ENCODE data around the gene CUTC.
"Not testable (repeated sequence)": the region's sequence is repeated elsewhere in the genome, so short reads cannot be mapped to it uniquely, and the experiment has no call there.

CUTC gene

GRCh38 chr10:99743841-99744240 lies 11.8 kb downstream of the CUTC start:
- Histone ChIP-seq H3K79me2 (ENCODE audit: insufficient read depth, low read depth) (no peaks in the 10 kb centered on the region), H3K27me3 (ENCODE audit: insufficient read depth, low read depth) (no peaks in the 10 kb centered on the region), H3K36me3 (ENCODE audit: insufficient read depth) (peaks cover 9% of the 10 kb centered on the region; the same call in 1 of the 2 replicates), H3K9ac (no peak overlapping the region), H3K27ac (no peak overlapping the region), H2AFZ (ENCODE audit: low read depth) (no peak overlapping the region), H3K4me2 (no peak overlapping the region), H3K4me1 (ENCODE audit: low read depth, poor library complexity, severe bottlenecking) (no peaks in the 10 kb centered on the region), H3K4me3 (IDR thresholded peaks at IDR 0.05; ENCODE audit: insufficient read depth, low read depth, low read length) (no peak overlapping the region), H4K20me1 (ENCODE audit: insufficient read depth) (no peaks in the 10 kb centered on the region)
- TF ChIP-seq CTCF (conservative IDR thresholded peaks at IDR 0.05; ENCODE audit: low read depth, low read length), result no peak

- H3K36me3 ChIP-seq (ENCODE audit: insufficient read depth); H3K4me2 ChIP-seq; H4K20me1 ChIP-seq (ENCODE audit: insufficient read depth); H3K4me3 ChIP-seq (IDR thresholded peaks at IDR 0.05; ENCODE audit: insufficient read depth, low read depth, low read length); H3K79me2 ChIP-seq (ENCODE audit: insufficient read depth, low read depth); H2AFZ ChIP-seq (ENCODE audit: low read depth); H3K9ac ChIP-seq; H3K4me1 ChIP-seq (ENCODE audit: low read depth, poor library complexity, severe bottlenecking); H3K27ac ChIP-seq; H3K27me3 ChIP-seq (ENCODE audit: insufficient read depth, low read depth): not testable (repeated sequence)
Observed at GRCh38 chr10:99746166-99746565, 14.1 kb downstream of the CUTC start.

- no peaks in the 10 kb centered on the region for H3K27me3 ChIP-seq (ENCODE audit: insufficient read depth, low read depth)
- no peaks in the 10 kb centered on the region for H3K4me1 ChIP-seq (ENCODE audit: low read depth, poor library complexity, severe bottlenecking)
- 0 out of 2 replicates have a peak, but pooled peaks cover under 1% of the 10 kb centered on the region for H3K36me3 ChIP-seq (ENCODE audit: insufficient read depth)
- H3K79me2 ChIP-seq (ENCODE audit: insufficient read depth, low read depth), result no peaks in the 10 kb centered on the region
- TF ChIP-seq CTCF (conservative IDR thresholded peaks at IDR 0.05; ENCODE audit: low read depth, low read length), result no peak
- H3K9ac ChIP-seq, result no peak overlapping the region
- no peak overlapping the region for H3K27ac ChIP-seq
- H4K20me1 ChIP-seq (ENCODE audit: insufficient read depth), result no peaks in the 10 kb centered on the region
- H3K4me2 ChIP-seq, result no peak overlapping the region
- no peak overlapping the region for H3K4me3 ChIP-seq (IDR thresholded peaks at IDR 0.05; ENCODE audit: insufficient read depth, low read depth, low read length)
- no peak overlapping the region for H2AFZ ChIP-seq (ENCODE audit: low read depth)
Observed at GRCh38 chr10:99748823-99749451, 16.9 kb downstream of the CUTC start.

GRCh38 chr10:99750641-99751040 lies 18.6 kb downstream of the CUTC start:
- H3K27ac ChIP-seq, result no peak overlapping the region
- no peak overlapping the region for H2AFZ ChIP-seq (ENCODE audit: low read depth)
- no peak overlapping the region for H3K4me2 ChIP-seq
- TF ChIP-seq CTCF (conservative IDR thresholded peaks at IDR 0.05; ENCODE audit: low read depth, low read length), result no peak
- H3K4me1 ChIP-seq (ENCODE audit: low read depth, poor library complexity, severe bottlenecking), result no peaks in the 10 kb centered on the region
- H3K79me2 ChIP-seq (ENCODE audit: insufficient read depth, low read depth), result no peaks in the 10 kb centered on the region
- H4K20me1 ChIP-seq (ENCODE audit: insufficient read depth), result no peaks in the 10 kb centered on the region
- H3K9ac ChIP-seq, result no peak overlapping the region
- H3K4me3 ChIP-seq (IDR thresholded peaks at IDR 0.05; ENCODE audit: insufficient read depth, low read depth, low read length), result no peak overlapping the region
- no peaks in the 10 kb centered on the region for H3K36me3 ChIP-seq (ENCODE audit: insufficient read depth)
- no peaks in the 10 kb centered on the region for H3K27me3 ChIP-seq (ENCODE audit: insufficient read depth, low read depth)

- H3K9ac ChIP-seq, result no peak overlapping the region
- H3K27ac ChIP-seq, result no peak overlapping the region
- no peaks in the 10 kb centered on the region for H3K27me3 ChIP-seq (ENCODE audit: insufficient read depth, low read depth)
- H4K20me1 ChIP-seq (ENCODE audit: insufficient read depth), result no peaks in the 10 kb centered on the region
- H3K4me1 ChIP-seq (ENCODE audit: low read depth, poor library complexity, severe bottlenecking), result no peaks in the 10 kb centered on the region
- TF ChIP-seq CTCF (conservative IDR thresholded peaks at IDR 0.05; ENCODE audit: low read depth, low read length), result no peak
- H3K36me3 ChIP-seq (ENCODE audit: insufficient read depth), result no peaks in the 10 kb centered on the region
- no peak overlapping the region for H2AFZ ChIP-seq (ENCODE audit: low read depth)
- H3K4me3 ChIP-seq (IDR thresholded peaks at IDR 0.05; ENCODE audit: insufficient read depth, low read depth, low read length), result no peak overlapping the region
- no peaks in the 10 kb centered on the region for H3K79me2 ChIP-seq (ENCODE audit: insufficient read depth, low read depth)
- no peak overlapping the region for H3K4me2 ChIP-seq
Observed at GRCh38 chr10:99754670-99755069, 22.6 kb downstream of the CUTC start.
